SK-N-SH treated with all-trans-retinoic acid at 6 μM for 48 hours (cell line): Measurements from ENCODE around the gene TEX29.

Source experiments
- ATAC-seq: fragments of 200-7000 bp; cut with Tn5 transposase; 3 replicates; pipeline ENCODE4 v1.9.1; 2020; ENCODE audit warnings: mild to moderate bottlenecking, moderate library complexity
- ARNTL ChIP-seq: fragments of 450-650 bp; formaldehyde crosslinking; IDR thresholded peaks from 2 replicates; pipeline ENCODE4 v1.5.0; 2020; ENCODE audit warnings: low read depth, mild to moderate bottlenecking, moderate library complexity, borderline replicate concordance
- BACH2 ChIP-seq: fragments of 250-450 bp; sonication (Bioruptor Pico); IDR thresholded peaks from 2 replicates; pipeline ENCODE4 v1.9.0; 2021; ENCODE audit warnings: mild to moderate bottlenecking, borderline replicate concordance
- CSDC2 ChIP-seq: fragments of 250-450 bp; sonication (Bioruptor Pico); IDR thresholded peaks from 2 replicates; pipeline ENCODE4 v1.5.0; 2020; ENCODE audit warnings: mild to moderate bottlenecking, moderate library complexity
- ESRRG ChIP-seq: fragments of 250-450 bp; sonication (Bioruptor Pico); IDR thresholded peaks from 2 replicates; pipeline ENCODE4 v1.6.1; 2021; ENCODE audit warnings: mild to moderate bottlenecking
- GLIS3 ChIP-seq: fragments of 250-450 bp; sonication (Bioruptor Pico); IDR thresholded peaks from 2 replicates; pipeline ENCODE4 v1.5.0; 2020; ENCODE audit warnings: mild to moderate bottlenecking, moderate library complexity
- PPARA ChIP-seq: fragments of 250-450 bp; sonication (Bioruptor Pico); IDR thresholded peaks from 2 replicates; pipeline ENCODE4 v1.5.0; 2020; ENCODE audit warnings: mild to moderate bottlenecking, borderline replicate concordance
- RARB ChIP-seq: fragments of 250-450 bp; sonication (Bioruptor Pico); IDR thresholded peaks from 2 replicates; pipeline ENCODE4 v1.8.0; 2021; ENCODE audit warnings: mild to moderate bottlenecking, moderate library complexity
- SNAI2 ChIP-seq: fragments of 250-450 bp; sonication (Bioruptor Pico); IDR thresholded peaks from 2 replicates; pipeline ENCODE4 v1.5.0; 2020; ENCODE audit warnings: mild to moderate bottlenecking, moderate library complexity
- TOX ChIP-seq: fragments of 250-450 bp; sonication (Bioruptor Pico); IDR thresholded peaks from 2 replicates; pipeline ENCODE4 v1.8.0; 2021; ENCODE audit warnings: mild to moderate bottlenecking, moderate library complexity, borderline replicate concordance
- ZC3H10 ChIP-seq: fragments of 250-450 bp; sonication (Bioruptor Pico); IDR thresholded peaks from 2 replicates; pipeline ENCODE4 v1.5.1; 2021; ENCODE audit warnings: mild to moderate bottlenecking, moderate library complexity
- ZFP3 ChIP-seq: fragments of 250-450 bp; sonication (Bioruptor Pico); IDR thresholded peaks from 2 replicates; pipeline ENCODE4 v1.5.0; 2020; ENCODE audit warnings: mild to moderate bottlenecking, moderate library complexity
- ZFP30 ChIP-seq: fragments of 450-650 bp; formaldehyde crosslinking; IDR thresholded peaks from 2 replicates; pipeline ENCODE4 v1.5.0; 2022; ENCODE audit warnings: mild to moderate bottlenecking, moderate library complexity
- ZNF8 ChIP-seq: fragments of 450-650 bp; formaldehyde crosslinking; IDR thresholded peaks from 2 replicates; pipeline ENCODE4 v1.5.0; 2020; ENCODE audit warnings: mild to moderate bottlenecking, moderate library complexity
- TF ChIP-seq, protein P1 (sequence below): fragments of 250-450 bp; sonication (Bioruptor Pico); IDR thresholded peaks from 2 replicates; pipeline ENCODE4 v1.5.1; 2020; ENCODE audit warnings: low read depth, mild to moderate bottlenecking, moderate library complexity
- TF ChIP-seq, protein P2 (sequence below): fragments of 250-450 bp; sonication (Bioruptor Pico); IDR thresholded peaks from 2 replicates; pipeline ENCODE4 v1.5.0; 2020; ENCODE audit warnings: mild to moderate bottlenecking, moderate library complexity
- TF ChIP-seq, protein P3 (sequence below): fragments of 250-450 bp; sonication (Bioruptor Pico); IDR thresholded peaks from 2 replicates; pipeline ENCODE4 v1.8.0; 2020; ENCODE audit warnings: mild to moderate bottlenecking, moderate library complexity, borderline replicate concordance
- TF ChIP-seq, protein P4 (sequence below): fragments of 250-450 bp; sonication (Bioruptor Pico); IDR thresholded peaks from 2 replicates; pipeline ENCODE4 v1.8.0; 2021; ENCODE audit warnings: low read depth, mild to moderate bottlenecking, moderate library complexity, borderline replicate concordance

The TEX29 gene

DNA sequence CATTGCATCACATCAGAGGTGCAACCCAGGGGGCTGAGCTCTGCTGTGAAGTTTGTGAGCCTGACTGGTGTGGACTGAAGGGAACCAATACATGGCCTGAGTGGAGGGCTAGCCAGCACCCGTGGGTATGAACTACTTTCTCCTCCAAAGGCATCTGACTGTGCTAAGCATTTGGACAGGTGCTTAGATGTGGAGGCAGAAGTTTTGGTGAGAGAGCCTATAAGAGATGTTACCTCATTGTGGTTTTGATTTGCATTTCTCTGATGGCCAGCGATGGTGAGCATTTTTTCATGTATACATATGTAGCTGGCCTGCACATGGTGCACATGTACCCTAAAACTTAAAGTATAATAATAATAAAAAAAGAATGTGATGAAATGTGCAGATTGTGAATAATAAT, 46.9 kb downstream of the TEX29 start:
- ATAC-seq, result no peak
- TF ChIP-seq PPARA (no peak), GLIS3 (CRISPR knock-in tag) (no peak), RARB (no peak), ZFP3 (CRISPR knock-in tag) (no peak), SNAI2 (no peak), ZC3H10 (no peak), CSDC2 (CRISPR knock-in tag) (no peak), ZFP30 (CRISPR knock-in tag) (no peak)
- TF ChIP-seq, protein P1, sequence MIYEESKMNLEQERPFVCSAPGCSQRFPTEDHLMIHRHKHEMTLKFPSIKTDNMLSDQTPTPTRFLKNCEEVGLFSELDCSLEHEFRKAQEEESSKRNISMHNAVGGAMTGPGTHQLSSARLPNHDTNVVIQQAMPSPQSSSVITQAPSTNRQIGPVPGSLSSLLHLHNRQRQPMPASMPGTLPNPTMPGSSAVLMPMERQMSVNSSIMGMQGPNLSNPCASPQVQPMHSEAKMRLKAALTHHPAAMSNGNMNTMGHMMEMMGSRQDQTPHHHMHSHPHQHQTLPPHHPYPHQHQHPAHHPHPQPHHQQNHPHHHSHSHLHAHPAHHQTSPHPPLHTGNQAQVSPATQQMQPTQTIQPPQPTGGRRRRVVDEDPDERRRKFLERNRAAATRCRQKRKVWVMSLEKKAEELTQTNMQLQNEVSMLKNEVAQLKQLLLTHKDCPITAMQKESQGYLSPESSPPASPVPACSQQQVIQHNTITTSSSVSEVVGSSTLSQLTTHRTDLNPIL (CRISPR knock-in tag), result no peak
- TF ChIP-seq, protein P2, sequence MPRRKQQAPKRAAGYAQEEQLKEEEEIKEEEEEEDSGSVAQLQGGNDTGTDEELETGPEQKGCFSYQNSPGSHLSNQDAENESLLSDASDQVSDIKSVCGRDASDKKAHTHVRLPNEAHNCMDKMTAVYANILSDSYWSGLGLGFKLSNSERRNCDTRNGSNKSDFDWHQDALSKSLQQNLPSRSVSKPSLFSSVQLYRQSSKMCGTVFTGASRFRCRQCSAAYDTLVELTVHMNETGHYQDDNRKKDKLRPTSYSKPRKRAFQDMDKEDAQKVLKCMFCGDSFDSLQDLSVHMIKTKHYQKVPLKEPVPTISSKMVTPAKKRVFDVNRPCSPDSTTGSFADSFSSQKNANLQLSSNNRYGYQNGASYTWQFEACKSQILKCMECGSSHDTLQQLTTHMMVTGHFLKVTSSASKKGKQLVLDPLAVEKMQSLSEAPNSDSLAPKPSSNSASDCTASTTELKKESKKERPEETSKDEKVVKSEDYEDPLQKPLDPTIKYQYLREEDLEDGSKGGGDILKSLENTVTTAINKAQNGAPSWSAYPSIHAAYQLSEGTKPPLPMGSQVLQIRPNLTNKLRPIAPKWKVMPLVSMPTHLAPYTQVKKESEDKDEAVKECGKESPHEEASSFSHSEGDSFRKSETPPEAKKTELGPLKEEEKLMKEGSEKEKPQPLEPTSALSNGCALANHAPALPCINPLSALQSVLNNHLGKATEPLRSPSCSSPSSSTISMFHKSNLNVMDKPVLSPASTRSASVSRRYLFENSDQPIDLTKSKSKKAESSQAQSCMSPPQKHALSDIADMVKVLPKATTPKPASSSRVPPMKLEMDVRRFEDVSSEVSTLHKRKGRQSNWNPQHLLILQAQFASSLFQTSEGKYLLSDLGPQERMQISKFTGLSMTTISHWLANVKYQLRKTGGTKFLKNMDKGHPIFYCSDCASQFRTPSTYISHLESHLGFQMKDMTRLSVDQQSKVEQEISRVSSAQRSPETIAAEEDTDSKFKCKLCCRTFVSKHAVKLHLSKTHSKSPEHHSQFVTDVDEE (CRISPR knock-in tag), result no peak
- TF ChIP-seq, protein P3, sequence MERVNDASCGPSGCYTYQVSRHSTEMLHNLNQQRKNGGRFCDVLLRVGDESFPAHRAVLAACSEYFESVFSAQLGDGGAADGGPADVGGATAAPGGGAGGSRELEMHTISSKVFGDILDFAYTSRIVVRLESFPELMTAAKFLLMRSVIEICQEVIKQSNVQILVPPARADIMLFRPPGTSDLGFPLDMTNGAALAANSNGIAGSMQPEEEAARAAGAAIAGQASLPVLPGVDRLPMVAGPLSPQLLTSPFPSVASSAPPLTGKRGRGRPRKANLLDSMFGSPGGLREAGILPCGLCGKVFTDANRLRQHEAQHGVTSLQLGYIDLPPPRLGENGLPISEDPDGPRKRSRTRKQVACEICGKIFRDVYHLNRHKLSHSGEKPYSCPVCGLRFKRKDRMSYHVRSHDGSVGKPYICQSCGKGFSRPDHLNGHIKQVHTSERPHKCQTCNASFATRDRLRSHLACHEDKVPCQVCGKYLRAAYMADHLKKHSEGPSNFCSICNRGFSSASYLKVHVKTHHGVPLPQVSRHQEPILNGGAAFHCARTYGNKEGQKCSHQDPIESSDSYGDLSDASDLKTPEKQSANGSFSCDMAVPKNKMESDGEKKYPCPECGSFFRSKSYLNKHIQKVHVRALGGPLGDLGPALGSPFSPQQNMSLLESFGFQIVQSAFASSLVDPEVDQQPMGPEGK, result no peak

DNA sequence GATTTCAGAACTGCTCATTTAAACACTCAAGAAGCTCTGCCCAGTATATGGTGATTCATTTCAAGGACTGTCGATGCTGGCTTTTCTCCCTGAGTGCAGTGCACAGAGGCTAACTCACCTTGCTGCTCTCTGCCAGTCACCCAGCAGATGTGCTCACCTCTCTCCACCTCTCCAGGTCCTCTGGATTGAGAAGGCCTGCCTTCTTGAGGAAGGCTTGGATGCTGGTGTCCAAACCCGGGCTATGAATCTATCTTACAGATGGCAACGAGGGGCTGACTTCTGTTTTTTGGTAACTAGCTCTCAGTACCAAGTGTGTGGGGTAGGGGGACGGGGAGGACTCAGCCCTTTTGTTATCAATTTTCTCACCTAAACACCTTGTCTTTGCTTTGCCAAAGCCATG, 47.6 kb downstream of the TEX29 start:
- no peak for TF ChIP-seq GLIS3 (CRISPR knock-in tag)
- no peak for TF ChIP-seq ARNTL (CRISPR knock-in tag)
- TF ChIP-seq, protein P4, sequence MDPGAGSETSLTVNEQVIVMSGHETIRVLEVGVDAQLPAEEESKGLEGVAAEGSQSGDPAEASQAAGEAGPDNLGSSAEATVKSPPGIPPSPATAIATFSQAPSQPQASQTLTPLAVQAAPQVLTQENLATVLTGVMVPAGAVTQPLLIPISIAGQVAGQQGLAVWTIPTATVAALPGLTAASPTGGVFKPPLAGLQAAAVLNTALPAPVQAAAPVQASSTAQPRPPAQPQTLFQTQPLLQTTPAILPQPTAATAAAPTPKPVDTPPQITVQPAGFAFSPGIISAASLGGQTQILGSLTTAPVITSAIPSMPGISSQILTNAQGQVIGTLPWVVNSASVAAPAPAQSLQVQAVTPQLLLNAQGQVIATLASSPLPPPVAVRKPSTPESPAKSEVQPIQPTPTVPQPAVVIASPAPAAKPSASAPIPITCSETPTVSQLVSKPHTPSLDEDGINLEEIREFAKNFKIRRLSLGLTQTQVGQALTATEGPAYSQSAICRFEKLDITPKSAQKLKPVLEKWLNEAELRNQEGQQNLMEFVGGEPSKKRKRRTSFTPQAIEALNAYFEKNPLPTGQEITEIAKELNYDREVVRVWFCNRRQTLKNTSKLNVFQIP (CRISPR knock-in tag), result no peak
- TF ChIP-seq, protein P2 (CRISPR knock-in tag), result no peak
- TF ChIP-seq ZC3H10, result no peak
- no peak for TF ChIP-seq TOX (CRISPR knock-in tag)
- no peak for TF ChIP-seq BACH2 (CRISPR knock-in tag)
- TF ChIP-seq CSDC2 (CRISPR knock-in tag), result no peak

DNA sequence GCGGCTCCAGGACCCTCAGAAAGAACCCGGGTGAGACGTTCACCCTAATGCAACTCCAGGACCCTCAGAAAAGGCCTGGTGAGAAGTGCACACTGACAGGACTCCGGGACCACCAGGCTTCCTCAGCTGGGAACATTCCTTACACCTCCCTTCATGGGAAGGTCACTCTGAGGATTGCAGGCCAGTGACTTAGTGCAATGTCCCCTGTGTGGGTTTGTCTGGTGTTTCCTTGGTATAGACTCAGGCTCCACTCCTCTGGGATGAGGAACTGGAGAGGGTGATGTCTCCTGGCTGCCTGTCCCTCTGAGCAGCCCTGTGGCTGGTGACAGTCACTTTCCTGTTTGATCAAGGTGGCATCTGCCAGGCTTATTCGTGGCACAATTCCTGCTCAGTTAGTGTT, 49.7 kb downstream of the TEX29 start:
- no peak for ATAC-seq
- TF ChIP-seq TOX (CRISPR knock-in tag), result no peak

More for the DNA sequence above, 47.6 kb downstream of the TEX29 start:
- ATAC-seq, result no peak

DNA sequence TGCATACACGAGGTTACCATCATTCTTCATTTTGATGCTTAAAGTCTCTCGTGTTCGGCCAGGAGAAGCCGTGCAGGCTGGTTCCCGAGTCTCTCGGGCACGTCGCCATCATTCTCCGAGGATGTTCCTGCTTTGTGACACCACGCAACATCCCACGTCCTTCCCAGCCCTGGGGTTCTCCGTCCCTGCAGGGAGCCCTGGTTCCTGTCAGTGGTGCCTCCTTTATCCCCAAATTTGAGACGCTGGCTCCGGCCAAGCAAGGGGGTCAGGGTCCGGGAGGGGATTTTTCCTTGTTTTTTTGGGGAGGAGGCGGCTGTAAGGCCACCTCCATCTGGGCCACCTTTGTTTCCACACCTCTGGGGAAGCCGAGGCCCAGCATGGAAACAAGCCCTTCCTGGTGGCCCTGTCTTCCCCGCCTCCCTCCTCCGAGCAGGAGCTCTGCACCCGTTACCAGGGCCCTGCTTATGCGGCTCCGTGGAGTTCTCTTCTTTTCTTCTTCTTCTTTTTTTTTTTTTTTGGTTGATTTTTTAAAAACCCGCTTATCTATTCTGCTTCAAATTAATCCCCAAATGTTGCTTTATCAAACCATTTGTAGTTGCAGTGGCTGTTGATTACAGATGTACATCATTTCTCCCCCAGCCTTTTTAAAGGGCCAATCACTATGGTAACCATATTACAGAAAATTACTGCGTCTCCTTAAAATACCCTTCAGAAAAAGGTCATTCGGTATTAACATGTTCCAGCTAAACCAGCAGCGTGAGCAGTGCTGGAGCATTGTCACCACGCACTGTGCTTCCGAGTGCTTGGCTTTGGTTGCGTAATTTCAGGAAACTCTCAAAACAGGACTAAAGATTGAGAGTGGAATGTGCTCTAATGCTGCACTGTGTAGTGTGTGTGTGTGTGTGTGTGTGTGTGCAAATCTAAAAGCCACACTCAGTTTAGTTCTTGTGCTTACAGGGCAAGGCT, 50.4 kb downstream of the TEX29 start:
- ATAC-seq, result no peak

More for the DNA sequence above, 50.4 kb downstream of the TEX29 start:
- no peak for TF ChIP-seq SNAI2
- no peak for TF ChIP-seq ZFP30 (CRISPR knock-in tag)
- TF ChIP-seq ESRRG, result no peak
- TF ChIP-seq ZC3H10, result no peak
- no peak for TF ChIP-seq CSDC2 (CRISPR knock-in tag)
- no peak for TF ChIP-seq ZNF8 (CRISPR knock-in tag)
- no peak for TF ChIP-seq BACH2 (CRISPR knock-in tag)
- TF ChIP-seq RARB, result no peak
- TF ChIP-seq PPARA, result no peak
